Cardiac fibroblast (primary cell): ENCODE data around the gene ETV5.

ENCODE experiments used
- DNase-seq, 2 donors: peaks; one replicate each; pipeline versions ENCODE4 v3.0.0 to v3.0.0-alpha.2; 2010; ENCODE audit warnings: low read depth in 2 of 2
- H3K4me3 ChIP-seq, 2 donors: replicated peaks in 1 of 2; 1 replicate in 1 of 2; 2 replicates in 1 of 2; pipeline ENCODE4 v1.5.1; 2011; ENCODE audit warnings: low read depth in 2 of 2, low read length in 2 of 2, mild to moderate bottlenecking in 2 of 2, moderate library complexity in 1 of 2
- TF ChIP-seq, protein P1 (sequence below): IDR thresholded peaks from one replicate; pipeline ENCODE4 v1.5.1; 2011; ENCODE audit warnings: low read depth, mild to moderate bottlenecking, low read length, inconsistent platforms

ETV5 gene

GRCh38 chr3:186124592-186124991 lies 15.7 kb upstream of the ETV5 start:
- no peak overlapping the region for H3K4me3 ChIP-seq
- no peak for DNase-seq
- TF ChIP-seq, protein P1, sequence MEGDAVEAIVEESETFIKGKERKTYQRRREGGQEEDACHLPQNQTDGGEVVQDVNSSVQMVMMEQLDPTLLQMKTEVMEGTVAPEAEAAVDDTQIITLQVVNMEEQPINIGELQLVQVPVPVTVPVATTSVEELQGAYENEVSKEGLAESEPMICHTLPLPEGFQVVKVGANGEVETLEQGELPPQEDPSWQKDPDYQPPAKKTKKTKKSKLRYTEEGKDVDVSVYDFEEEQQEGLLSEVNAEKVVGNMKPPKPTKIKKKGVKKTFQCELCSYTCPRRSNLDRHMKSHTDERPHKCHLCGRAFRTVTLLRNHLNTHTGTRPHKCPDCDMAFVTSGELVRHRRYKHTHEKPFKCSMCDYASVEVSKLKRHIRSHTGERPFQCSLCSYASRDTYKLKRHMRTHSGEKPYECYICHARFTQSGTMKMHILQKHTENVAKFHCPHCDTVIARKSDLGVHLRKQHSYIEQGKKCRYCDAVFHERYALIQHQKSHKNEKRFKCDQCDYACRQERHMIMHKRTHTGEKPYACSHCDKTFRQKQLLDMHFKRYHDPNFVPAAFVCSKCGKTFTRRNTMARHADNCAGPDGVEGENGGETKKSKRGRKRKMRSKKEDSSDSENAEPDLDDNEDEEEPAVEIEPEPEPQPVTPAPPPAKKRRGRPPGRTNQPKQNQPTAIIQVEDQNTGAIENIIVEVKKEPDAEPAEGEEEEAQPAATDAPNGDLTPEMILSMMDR, result no peak

DNA sequence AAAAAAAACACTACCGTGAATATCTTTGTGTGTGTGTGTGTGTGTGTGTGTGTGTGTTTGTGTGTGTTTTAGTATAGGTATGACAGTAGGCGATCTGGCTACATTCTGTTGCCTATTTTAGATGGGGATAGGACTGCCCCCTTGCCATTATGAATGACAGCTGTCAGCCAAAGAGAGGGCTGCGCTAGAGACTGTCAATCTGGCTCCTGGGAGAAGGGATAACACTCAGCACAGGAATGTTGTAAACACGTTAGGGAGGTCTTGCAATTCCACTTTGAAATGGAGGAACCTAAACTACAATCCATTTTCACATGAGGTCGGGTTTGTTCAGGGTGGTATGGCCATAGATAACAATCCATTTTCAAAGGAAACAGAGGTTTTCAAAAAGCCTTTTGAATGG lies 14.1 kb upstream of the ETV5 start:
- no peak for DNase-seq
- TF ChIP-seq, protein P1, result no peak
- no peak overlapping the region for H3K4me3 ChIP-seq

- DNase-seq, result no peak
- TF ChIP-seq, protein P1, result no peak
- no peak overlapping the region for H3K4me3 ChIP-seq
These were observed 13.1 kb upstream of the ETV5 start for GRCh38 chr3:186121968-186122367.

- TF ChIP-seq, protein P1, result no peak
- H3K4me3 ChIP-seq, result no peak overlapping the region
- DNase-seq, result no peak
These were observed 12.4 kb upstream of the ETV5 start for GRCh38 chr3:186121278-186121677.

GRCh38 chr3:186119499-186119898 lies 10.6 kb upstream of the ETV5 start:
- no peak for DNase-seq
- H3K4me3 ChIP-seq, result no peak overlapping the region
- TF ChIP-seq, protein P1, result no peak

DNA sequence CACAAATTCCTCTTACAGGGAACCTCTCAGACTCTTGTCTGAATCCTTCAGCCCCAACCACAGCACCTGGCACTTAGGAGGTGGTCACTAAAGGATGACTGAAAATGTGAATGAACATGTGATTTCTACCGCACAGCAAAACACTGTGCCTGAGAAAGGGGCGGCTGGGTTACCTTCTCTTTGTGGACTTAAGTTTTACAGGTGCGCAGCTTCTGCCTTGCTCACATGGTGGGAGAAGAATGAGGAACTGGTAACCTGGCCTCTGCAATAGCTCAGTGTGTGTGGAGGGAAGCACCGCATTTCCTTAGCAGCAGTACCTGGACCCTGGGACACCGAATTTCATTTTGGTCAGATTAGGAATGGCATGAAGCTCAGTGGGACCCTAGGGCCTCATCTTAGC lies 9.8 kb upstream of the ETV5 start:
- DNase-seq, result no peak
- TF ChIP-seq, protein P1, result no peak
- no peak overlapping the region for H3K4me3 ChIP-seq

DNA sequence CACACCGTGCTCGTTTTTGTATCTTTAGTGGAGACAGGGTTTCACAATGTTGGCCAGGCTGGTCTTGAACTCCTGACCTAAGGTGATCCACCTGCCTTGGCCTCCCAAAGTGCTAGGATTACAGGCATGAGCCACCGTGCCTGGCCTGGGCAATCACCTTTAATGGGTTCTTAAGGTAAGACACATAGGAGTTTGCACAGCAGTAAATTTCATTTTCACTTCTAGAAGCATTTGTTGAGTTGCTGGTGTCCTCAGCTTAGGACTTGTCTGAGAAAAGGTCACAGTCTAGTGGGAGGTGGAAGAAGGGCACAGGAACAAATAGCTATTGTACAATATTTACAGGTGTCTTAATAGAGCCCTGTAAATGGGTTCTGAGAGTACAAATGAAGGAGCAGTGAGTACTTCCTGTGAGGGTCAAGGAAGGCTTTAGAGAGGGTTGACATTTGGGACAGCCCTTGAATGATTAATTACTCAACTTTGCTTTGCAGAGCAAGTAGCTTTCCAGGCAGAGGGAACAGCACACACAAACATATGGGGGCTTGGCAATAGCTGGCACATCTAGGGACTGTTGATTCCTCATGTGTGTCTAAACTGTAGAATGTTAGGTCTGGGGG lies 8.7 kb upstream of the ETV5 start:
- DNase-seq, result no peak
- TF ChIP-seq, protein P1, result no peak
- H3K4me3 ChIP-seq, result no peak overlapping the region
